Muscle of leg (tissue), 11 donors: ENCODE data around the gene MICAL2. TPM values are rescaled to one million over a fixed set of nuclear protein-coding genes. Genes with fewer than 3 reads are reported as not detected.
"Not testable (repeated sequence)": the region's sequence is repeated elsewhere in the genome, so short reads cannot be mapped to it uniquely, and the experiment has no call there.

Experiments
- DNase-seq: peaks from one replicate; pipeline ENCODE4 v3.0.0; 2013
- H3K27ac ChIP-seq: one replicate; pipeline ENCODE4 v1.5.1; 2013; ENCODE audit warnings: mild to moderate bottlenecking, low read length, control low read depth
- H3K27me3 ChIP-seq: one replicate; pipeline ENCODE4 v1.6.1; 2013; ENCODE audit warnings: low read length; ENCODE audit not compliant: control insufficient read depth, insufficient read depth
- H3K36me3 ChIP-seq: one replicate; pipeline ENCODE4 v1.6.1; 2013; ENCODE audit warnings: low read length; ENCODE audit not compliant: control insufficient read depth, insufficient read depth
- H3K4me1 ChIP-seq: one replicate; pipeline ENCODE4 v1.6.1; 2013; ENCODE audit warnings: low read length; ENCODE audit not compliant: control insufficient read depth, insufficient read depth
- H3K4me3 ChIP-seq: one replicate; pipeline ENCODE4 v1.5.1; 2013; ENCODE audit warnings: low read length, control low read depth
- H3K9me3 ChIP-seq: replicated peaks from 2 replicates; pipeline ENCODE4 v1.6.1; 2013; ENCODE audit warnings: low read depth, low read length; ENCODE audit not compliant: control insufficient read depth
- WGBS: methylation state at CpG from one replicate; pipeline ENCODE4 v1.1.5; 2013; ENCODE audit warnings: missing lambda C conversion rate; ENCODE audit not compliant: insufficient coverage; 5-methylcytosine and 5-hydroxymethylcytosine counted together
- polyA plus RNA-seq, 8 donors: library from polyadenylated mRNA; unstranded; fragments of 120-200 nt; gene quantifications; one replicate each; pipeline versions ENCODE4 v1.2.1 to v1.2.3, GENCODE V29; 2013; ENCODE audit warnings: inconsistent platforms in 1 of 8, low replicate concordance in 1 of 8; ENCODE audit not compliant: insufficient read length in 8 of 8, insufficient read depth in 1 of 8
- total RNA-seq: library from RNA; stranded (reverse); fragments of 120-200 nt; gene quantifications from one replicate; pipeline ENCODE4 v1.2.4, GENCODE V29; 2013

The MICAL2 gene
- total and polyA plus RNA-seq, 9 donors, result 12.9 to 31.7 (median 21.8) TPM

GRCh38 chr11:12143461-12144258 lies 33.3 kb downstream of the MICAL2 start:
- Histone ChIP-seq H3K4me3 (no peak overlapping the region), H3K27me3 (no peaks in the 10 kb centered on the region), H3K4me1 (peaks cover 20% of the 10 kb centered on the region), H3K36me3 (peaks cover 2% of the 10 kb centered on the region), H3K9me3 (no peaks in the 10 kb centered on the region), H3K27ac (no peak overlapping the region)
- no peak for DNase-seq
- no CpG with 5 or more reads among the region's 7 CpGs for WGBS

GRCh38 chr11:12144330-12145174 lies 34.2 kb downstream of the MICAL2 start:
- H3K4me1 ChIP-seq, result peaks cover 11% of the 10 kb centered on the region
- H3K4me3 ChIP-seq, result no peak overlapping the region
- no peak overlapping the region for H3K27ac ChIP-seq
- WGBS, result 74% methylated on average over 6 of the region's 11 CpGs
- no peaks in the 10 kb centered on the region for H3K27me3 ChIP-seq
- no peak for DNase-seq
- peaks cover 2% of the 10 kb centered on the region for H3K36me3 ChIP-seq
- H3K9me3 ChIP-seq, result no peaks in the 10 kb centered on the region

- H3K9me3 ChIP-seq, H3K27me3 ChIP-seq, H3K27ac ChIP-seq, H3K4me1 ChIP-seq, DNase-seq, H3K4me3 ChIP-seq, H3K36me3 ChIP-seq: not testable (repeated sequence)
- WGBS, result no CpG with 5 or more reads among the region's 3 CpGs
These were observed 36.3 kb downstream of the MICAL2 start for GRCh38 chr11:12146678-12147077.

GRCh38 chr11:12147827-12148226 lies 37.4 kb downstream of the MICAL2 start:
- Histone ChIP-seq H3K4me1 (peaks cover 8% of the 10 kb centered on the region), H3K27ac (no peak overlapping the region)
- WGBS, result 87% methylated on average over 3 of the region's 5 CpGs

GRCh38 chr11:12148466-12148865 lies 38.1 kb downstream of the MICAL2 start:
- H3K27ac ChIP-seq, result no peak overlapping the region
- H3K9me3 ChIP-seq, result no peaks in the 10 kb centered on the region
- H3K4me3 ChIP-seq, result no peak overlapping the region
- peaks cover 5% of the 10 kb centered on the region for H3K4me1 ChIP-seq
- no peaks in the 10 kb centered on the region for H3K27me3 ChIP-seq
- no peak for DNase-seq
- WGBS, result no CpG with 5 or more reads among the region's 3 CpGs
- no peaks in the 10 kb centered on the region for H3K36me3 ChIP-seq

More at GRCh38 chr11:12147827-12148226, 37.4 kb downstream of the MICAL2 start:
- H3K36me3 ChIP-seq, result no peaks in the 10 kb centered on the region
- H3K27me3 ChIP-seq, result no peaks in the 10 kb centered on the region
- no peaks in the 10 kb centered on the region for H3K9me3 ChIP-seq
- H3K4me3 ChIP-seq, result no peak overlapping the region
- no peak for DNase-seq

GRCh38 chr11:12148882-12149281 lies 38.5 kb downstream of the MICAL2 start:
- Histone ChIP-seq H3K4me3 (no peak overlapping the region), H3K36me3 (no peaks in the 10 kb centered on the region), H3K27ac (no peak overlapping the region), H3K9me3 (no peaks in the 10 kb centered on the region), H3K27me3 (no peaks in the 10 kb centered on the region), H3K4me1 (peaks cover 4% of the 10 kb centered on the region)
- 82% methylated on average over 4 of the region's 4 CpGs for WGBS
- no peak for DNase-seq

- no peaks in the 10 kb centered on the region for H3K36me3 ChIP-seq
- H3K9me3 ChIP-seq, result no peaks in the 10 kb centered on the region
- DNase-seq, result no peak
- no peak overlapping the region for H3K4me3 ChIP-seq
- H3K27ac ChIP-seq, result no peak overlapping the region
- no peaks in the 10 kb centered on the region for H3K4me1 ChIP-seq
- 71% methylated on average over 4 of the region's 6 CpGs for WGBS
- no peaks in the 10 kb centered on the region for H3K27me3 ChIP-seq
These were observed 39.4 kb downstream of the MICAL2 start for GRCh38 chr11:12149672-12150225.

- no peaks in the 10 kb centered on the region for H3K36me3 ChIP-seq
- H3K4me3 ChIP-seq, result no peak overlapping the region
- no peaks in the 10 kb centered on the region for H3K4me1 ChIP-seq
- H3K27ac ChIP-seq, result no peak overlapping the region
- 68% methylated on average over 5 of the region's 10 CpGs for WGBS
- no peaks in the 10 kb centered on the region for H3K9me3 ChIP-seq
- no peak for DNase-seq
- H3K27me3 ChIP-seq, result no peaks in the 10 kb centered on the region
These were observed 40.5 kb downstream of the MICAL2 start for GRCh38 chr11:12150831-12151382.

GRCh38 chr11:12152321-12152720 lies 41.9 kb downstream of the MICAL2 start:
- no peak for DNase-seq
- Histone ChIP-seq H3K4me3 (no peak overlapping the region), H3K36me3 (no peaks in the 10 kb centered on the region), H3K27me3 (no peaks in the 10 kb centered on the region), H3K4me1 (no peaks in the 10 kb centered on the region), H3K27ac (no peak overlapping the region), H3K9me3 (no peaks in the 10 kb centered on the region)
- WGBS, result 100% methylated on average over 1 of the region's 2 CpGs
